Bone marrow (tissue), 2 donors: ENCODE measurements around the gene CLCNKA.
"Not testable (repeated sequence)": the region's sequence is repeated elsewhere in the genome, so short reads cannot be mapped to it uniquely, and the experiment has no call there.

Experiments
- DNase-seq, 2 donors: peaks; one replicate each; lab custom pipeline; 2025; lab: John Stamatoyannopoulos, UW

CLCNKA gene

DNA sequence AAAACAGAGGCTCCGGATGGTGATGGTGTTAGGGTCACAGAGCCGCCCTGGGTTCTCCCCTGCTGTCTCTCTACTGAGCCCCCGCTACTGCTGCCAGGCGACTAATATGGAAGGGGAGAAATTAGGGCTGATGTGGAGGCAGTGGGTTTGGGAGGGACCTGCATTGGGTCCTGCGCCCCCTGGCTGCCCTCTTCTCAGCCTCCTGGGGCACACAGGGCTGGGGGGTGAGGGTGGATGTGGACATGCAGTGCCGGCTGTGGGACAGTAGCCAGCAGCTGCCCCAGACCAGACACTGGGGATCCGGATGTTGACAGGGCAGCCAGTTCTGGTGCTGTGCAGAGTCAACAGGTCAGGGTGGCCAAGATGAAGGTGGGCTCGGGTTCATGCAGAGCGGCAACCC, 20.3 kb downstream of the CLCNKA start:
- DNase-seq = no peak

DNA sequence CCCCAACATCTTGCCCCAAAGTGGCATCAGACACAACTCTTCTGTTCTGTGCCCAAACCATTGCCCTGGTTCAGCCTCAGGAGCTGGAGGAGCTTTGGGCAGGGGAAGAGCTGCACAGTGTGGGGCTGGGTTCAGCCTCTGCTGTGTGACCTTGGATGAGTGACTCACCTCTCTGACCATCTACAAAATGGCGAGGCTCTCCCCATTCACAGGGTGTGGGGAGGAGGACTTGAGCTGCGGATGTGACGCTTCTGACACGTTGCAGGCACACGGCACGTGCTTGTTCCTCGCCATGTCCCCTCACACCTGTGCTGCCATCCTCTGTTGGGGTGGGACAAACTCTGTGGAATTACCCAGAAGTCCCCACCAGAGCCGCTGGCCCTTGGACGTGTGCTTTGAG, 20.8 kb downstream of the CLCNKA start:
- not testable (repeated sequence) for DNase-seq

DNA sequence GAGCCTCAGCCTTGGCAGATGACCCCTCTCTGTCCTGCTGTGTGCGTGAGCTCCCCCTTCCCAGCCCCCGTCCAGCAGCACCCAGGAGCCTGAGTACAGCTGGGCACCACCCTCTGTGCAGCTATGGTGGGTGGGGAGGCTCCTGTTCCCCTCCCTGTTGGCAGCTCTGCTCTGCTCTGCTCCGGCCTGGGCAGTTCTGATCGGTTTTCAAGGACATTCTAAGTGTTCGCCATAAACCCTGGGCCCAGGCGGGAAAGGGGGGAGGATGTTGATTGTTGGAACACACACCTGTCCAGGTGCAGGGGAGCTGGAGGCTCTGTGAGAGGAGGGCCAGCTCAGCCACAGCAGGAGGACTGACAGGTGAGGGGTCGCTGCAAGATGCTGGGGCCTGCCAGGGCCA, 21.7 kb downstream of the CLCNKA start, which contains the start of gene CLCNKB:
Gene CLCNKB, plus strand, starts transcription at position 262 of the 400 bp plus-strand sequence. CDS start 711 bp downstream, outside the sequence.
- no peak for DNase-seq

DNA sequence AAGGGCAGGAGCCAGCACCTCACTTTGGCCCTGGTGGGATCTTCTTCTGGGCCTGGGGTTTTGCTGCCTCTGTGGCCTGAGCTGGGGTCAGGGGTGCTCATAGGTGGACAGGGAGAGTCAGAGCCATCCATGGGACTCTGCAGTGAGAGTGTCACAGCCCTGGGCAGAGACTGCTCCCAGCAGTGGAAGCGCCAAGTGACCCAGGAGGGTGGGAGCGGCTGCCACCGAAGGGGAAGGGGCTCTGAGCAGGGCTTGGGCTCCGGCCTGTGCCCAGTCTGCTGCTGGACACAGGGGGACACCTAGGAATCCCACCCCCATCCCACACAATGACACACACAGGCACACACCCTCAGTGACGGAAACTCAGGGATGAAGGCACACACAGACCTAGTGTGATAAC, 22.1 kb downstream of the CLCNKA start:
- no peak for DNase-seq

DNA sequence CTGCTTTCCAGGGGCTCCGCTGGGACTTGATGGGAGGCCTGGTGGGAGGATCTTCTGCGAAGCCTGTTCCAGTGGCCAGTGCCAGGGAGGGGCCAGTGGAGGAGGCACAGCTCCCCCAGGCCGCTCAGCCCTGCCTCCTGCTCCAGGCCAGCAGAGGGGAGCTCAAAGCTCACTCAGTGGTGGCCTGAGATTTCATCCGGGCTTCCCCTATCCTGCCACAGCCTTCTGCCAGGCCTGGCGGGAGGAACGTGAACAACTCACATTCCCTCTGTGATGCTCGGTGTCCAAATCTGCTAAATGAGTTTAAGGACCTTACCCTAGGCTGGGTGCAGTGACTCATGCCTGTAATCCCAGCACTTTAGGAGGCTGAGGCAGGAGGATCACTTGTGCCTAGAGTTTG, 25.0 kb downstream of the CLCNKA start:
- no peak for DNase-seq

DNA sequence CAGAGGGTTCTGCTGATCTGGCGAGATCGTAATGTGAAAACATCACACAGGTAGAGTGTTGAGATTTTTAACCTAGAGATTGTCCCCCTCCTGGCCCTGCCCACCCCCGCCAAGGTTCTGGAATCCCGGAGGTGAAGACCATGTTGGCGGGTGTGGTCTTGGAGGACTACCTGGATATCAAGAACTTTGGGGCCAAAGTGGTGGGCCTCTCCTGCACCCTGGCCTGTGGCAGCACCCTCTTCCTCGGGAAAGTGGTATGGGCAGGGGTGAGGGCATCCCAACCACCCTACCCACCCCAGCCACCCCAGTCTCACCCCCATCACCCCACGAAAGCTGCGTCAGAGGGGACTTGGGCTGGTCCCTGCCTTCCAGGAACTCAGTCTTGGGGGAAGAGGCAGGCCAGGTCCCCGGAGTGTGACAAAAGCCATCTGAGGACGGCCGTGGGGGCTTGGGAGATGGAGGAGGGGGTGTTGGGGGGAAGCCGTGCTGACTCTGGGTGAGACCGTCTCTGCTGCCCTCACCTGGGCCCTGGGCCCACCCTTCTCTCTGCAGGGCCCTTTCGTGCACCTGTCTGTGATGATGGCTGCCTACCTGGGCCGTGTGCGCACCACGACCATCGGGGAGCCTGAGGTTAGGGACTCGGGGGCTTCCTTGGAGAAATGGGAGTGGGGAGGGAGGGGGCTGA, 26.1 kb downstream of the CLCNKA start:
- no peak for DNase-seq

GRCh38 chr1:16048573-16049189, 26.8 kb downstream of the CLCNKA start:
- DNase-seq = no peak

GRCh38 chr1:16050328-16050727, 28.5 kb downstream of the CLCNKA start:
- DNase-seq = no peak

- DNase-seq = no peak
Observed at GRCh38 chr1:16051039-16051438, 29.2 kb downstream of the CLCNKA start.

DNA sequence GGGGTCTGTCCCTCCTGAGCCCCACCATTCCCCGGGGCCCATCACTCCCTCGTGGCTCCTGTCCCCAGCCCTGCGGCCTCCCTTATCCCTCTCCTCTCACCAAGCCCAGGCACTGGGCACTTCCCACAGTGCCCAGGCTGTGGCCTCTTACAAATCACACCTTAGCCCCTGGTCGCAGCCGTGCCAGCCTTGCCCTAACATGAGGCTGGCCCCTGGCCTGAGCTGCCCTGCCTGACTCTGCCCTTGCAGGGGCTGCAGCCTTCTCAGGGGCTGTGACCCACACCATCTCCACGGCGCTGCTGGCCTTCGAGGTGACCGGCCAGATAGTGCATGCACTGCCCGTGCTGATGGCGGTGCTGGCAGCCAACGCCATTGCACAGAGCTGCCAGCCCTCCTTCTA, 30.1 kb downstream of the CLCNKA start:
- DNase-seq = not testable (repeated sequence)

DNA sequence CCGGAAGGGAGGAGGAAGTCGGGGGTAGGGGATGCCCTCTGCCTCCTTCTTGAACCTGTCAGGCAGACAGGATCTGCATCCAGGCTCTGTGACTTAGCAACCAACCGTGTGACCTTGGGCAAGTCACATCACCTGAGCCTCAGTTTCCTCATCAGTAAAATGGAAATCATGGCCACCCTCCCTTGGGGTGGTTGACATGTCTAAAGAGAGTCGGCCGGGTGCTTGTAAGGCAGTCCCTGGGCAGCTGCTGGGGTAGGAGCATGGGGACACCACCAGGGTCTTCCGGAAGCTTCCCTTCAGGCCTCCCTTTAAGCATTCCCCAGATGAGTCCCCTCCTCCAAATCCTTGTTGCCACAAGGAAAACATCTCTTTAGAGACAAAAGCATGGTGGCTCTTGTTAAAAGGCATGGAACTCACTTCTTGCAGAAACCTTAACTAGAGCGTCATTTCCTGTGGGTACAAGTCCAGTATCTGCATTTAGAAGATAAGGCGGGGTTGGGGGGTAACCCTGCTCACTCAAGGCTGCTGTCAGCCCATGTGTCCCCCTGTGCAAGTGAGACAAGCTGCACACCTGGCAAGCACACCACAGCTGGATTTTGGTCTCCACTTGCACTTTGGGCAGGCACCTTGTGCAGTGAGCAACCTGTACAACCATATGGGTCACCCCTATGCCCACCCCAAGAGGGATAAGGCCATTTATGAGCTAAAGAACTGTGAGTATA, 32.1 kb downstream of the CLCNKA start:
- DNase-seq = no peak

DNA sequence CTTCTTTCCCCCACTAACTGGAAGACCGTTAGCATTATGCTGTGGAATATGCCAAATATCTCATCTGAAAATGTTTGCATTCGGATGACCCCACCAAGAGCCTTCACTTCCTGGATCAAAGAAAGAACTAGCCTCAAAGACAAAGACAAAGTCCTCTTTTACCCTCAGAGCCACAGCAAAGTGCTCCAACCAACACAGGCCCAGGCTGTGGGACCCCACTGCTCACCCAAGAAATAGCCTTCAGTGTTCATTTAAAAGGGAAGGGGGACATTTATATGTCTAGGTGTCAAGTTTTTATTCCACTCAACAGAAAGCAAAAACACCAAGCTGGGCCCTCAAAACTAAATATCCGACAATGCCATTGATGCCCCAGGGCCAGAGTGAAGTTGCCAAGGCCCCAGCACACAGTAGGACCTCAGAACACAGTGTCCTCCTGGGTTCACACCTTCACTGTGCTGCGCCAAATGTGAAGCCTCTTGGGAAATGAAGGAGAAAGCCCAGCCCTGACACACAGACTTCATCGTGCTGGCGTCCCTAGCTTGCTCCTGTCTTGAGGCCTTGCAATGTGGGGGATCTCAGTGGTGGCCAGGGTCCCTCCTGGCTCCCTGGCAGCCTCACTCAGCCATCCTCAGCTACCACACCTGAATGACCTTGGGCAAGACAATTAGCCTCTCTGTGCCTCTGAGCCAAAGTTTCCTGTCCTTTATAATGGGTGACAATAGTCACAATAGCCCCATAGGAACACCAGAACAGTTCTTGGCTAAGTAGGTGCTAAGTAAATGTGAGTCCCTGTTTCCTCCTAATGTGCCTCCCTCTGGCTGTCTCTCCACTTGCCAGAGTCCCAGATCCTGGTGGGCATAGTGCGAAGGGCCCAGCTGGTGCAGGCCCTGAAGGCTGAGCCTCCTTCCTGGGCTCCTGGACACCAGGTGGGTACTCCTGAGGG, 33.0 kb downstream of the CLCNKA start:
- no peak for DNase-seq

DNA sequence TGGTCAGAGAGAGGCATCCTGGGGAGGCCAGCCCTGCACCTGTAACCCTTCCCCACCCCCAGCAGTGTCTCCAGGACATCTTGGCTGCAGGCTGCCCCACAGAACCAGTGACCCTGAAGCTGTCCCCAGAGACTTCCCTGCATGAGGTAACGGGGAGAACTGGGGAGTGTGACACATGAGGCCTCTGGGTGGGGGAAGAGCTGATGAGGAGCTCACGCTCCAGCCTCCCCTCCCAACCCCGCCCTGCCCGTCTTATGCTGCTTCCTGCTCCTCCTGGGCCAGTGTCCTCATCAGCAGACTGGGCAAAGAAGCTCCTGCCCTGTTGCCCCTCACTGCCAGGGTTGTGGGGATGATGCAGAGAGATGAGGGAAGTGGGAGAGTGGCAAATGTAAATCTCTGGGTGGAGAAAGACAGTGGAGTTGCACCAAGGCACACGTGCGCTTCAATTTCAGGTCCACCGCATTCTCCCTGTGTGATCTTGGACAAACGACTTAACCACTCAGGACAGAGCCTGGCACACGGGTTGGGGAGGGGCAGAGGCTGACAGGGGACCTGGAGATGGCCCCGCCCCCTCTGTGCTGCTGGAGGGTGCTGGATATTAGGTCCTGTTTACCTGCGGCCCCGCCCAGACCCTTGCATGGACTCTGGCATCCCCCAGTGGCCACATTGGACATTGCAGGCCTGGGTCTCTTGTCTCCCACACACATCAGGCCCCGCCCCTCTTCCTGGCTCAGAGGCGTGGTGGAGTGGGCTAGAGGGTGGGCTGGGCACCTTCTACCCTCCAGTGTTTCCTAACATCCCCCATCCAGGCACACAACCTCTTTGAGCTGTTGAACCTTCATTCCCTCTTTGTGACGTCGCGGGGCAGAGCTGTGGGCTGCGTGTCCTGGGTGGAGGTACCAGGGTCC, 34.0 kb downstream of the CLCNKA start:
- DNase-seq = peak; percentile 46 to 56

- not testable (repeated sequence) for DNase-seq
Observed at GRCh38 chr1:16056521-16056912, 34.7 kb downstream of the CLCNKA start.

GRCh38 chr1:16057314-16057915, 35.6 kb downstream of the CLCNKA start:
- DNase-seq = not testable (repeated sequence)

DNA sequence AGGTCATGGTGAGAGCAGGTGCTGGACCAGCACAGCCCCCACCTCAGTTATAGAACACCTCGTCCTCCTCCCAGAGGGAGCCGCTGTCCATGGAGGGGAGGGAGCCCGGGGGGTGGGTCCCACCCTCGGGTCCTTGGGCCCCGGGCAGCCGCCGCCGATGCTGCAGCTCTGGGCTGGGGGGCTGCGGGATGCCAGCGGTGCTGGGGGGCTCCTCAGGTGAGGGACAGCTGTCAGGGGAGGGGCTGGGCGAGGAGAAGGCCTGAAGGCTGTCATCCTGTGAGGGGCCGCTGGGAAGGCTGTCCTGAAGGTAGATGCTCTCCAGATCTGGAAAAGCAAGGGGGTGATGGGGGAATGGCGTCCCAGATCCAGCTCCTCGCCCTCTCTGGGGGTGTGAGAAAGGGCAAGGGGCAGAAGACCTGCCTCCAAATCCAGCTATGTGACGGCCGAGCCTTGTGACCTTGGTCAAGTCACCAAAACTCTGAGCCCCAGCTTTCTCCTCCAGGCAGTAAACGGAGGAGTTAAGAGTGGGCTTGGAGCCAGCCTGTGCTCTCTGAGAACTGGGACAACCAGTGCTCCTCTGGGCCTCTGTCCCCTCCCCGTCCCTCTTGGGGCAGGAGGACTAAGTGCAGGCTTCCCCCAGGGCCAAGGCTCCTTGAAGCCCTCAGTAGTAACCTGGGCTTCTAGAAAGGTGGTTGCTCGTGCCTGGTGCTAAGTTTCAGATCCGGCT, 36.7 kb downstream of the CLCNKA start:
- DNase-seq = not testable (repeated sequence)

DNA sequence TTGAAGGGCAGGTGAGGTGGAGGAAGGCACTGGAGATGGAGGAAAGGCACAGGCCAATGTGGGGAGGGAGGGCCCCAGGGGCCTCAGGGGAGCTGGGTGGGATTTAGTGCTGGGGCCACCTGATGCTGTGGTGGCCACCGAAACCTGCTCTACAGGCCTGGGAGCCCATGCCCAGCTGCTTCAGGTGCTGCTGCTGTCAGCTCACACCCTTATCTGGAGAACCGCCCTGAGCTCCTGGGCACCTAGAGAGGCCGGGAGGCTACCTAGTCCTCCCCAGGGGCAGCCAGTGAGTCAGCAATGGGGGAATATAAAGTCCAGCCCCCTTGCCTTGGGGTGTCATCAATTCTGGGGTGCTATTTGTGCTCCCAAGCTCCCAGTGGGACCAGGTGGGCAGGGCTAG, 39.4 kb downstream of the CLCNKA start:
- DNase-seq = no peak

- DNase-seq = not testable (repeated sequence)
Observed at GRCh38 chr1:16061989-16062686, 40.3 kb downstream of the CLCNKA start.

DNA sequence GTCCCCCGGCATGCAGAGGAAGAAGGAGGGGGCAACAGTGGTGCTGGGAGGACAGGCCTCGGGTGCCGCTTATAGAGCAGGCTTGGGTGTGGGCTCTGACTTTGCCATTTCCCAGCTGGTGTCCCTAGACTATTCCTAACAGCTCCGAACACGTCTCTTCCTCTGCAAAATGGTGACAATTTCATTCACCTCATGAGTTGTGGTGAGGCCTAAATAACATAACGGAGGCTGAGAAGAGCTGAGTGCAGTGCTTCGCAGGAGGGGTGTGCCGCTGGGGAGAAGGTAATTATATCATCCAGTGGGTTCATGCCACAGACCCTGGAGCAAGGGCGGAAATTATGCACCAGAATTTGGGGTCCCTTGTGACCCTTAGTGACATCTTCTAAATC, 40.8 kb downstream of the CLCNKA start:
- not testable (repeated sequence) for DNase-seq
